ENCODE results near the gene GNG7. TPM values are rescaled to one million over a fixed set of nuclear protein-coding genes. Genes with fewer than 3 reads are reported as not detected.
"Not testable (repeated sequence)": the region's sequence is repeated elsewhere in the genome, so short reads cannot be mapped to it uniquely, and the experiment has no call there.

The GNG7 gene
- total RNA-seq, 1 donor from 2014 or later = 5.5 TPM

DNA sequence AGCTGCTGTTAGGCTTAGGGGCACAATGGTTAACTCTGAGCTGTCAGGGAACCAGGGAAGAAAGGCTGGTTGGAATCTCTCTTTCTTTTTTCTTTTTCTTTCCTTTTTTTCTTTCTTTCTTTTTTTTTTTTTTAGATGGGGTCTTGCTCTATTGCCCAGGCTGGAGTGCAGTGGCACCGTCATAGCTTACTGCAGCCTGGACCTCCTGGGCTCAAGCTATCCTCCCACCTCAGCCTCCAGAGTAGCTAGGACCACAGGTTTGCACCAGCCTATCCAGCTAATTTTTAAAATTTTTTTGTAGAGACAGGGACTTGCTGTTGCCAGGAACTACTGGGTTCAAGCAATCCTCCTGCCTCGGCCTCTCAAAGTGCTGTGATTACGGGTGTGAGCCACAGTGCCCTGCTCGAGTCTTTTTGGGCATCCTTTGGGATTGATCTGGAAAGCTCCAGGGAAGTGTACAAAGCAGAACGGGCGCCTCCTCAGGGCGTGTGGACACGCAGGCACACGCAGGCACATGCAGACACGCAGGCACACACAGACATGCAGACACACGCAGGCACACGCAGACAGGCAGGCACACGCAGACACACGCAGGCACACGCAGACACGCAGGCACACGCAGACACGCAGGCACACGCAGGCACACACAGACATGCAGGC lies 127.4 kb downstream of the GNG7 start:
- Histone ChIP-seq H3K27me3 (no peaks in the 10 kb centered on the region), H3K36me3 (no peaks in the 10 kb centered on the region), H3K27ac (no peak overlapping the region), H3K4me3 (no peak overlapping the region), H3K4me1 (peaks cover 29% of the 10 kb centered on the region), H3K9me3 (no peaks in the 10 kb centered on the region)
- intact Hi-C loops (cut with DNase I) = loop anchor here (5.0 to 10.0 kb wide), 2 partner anchors 33 to 100 kb away; partner anchors contain the start of gene GADD45B
- ATAC-seq (no peak), DNase-seq (peak; percentile 28)
- TF ChIP-seq, protein P1, sequence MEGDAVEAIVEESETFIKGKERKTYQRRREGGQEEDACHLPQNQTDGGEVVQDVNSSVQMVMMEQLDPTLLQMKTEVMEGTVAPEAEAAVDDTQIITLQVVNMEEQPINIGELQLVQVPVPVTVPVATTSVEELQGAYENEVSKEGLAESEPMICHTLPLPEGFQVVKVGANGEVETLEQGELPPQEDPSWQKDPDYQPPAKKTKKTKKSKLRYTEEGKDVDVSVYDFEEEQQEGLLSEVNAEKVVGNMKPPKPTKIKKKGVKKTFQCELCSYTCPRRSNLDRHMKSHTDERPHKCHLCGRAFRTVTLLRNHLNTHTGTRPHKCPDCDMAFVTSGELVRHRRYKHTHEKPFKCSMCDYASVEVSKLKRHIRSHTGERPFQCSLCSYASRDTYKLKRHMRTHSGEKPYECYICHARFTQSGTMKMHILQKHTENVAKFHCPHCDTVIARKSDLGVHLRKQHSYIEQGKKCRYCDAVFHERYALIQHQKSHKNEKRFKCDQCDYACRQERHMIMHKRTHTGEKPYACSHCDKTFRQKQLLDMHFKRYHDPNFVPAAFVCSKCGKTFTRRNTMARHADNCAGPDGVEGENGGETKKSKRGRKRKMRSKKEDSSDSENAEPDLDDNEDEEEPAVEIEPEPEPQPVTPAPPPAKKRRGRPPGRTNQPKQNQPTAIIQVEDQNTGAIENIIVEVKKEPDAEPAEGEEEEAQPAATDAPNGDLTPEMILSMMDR (IDR thresholded peaks at IDR 0.05) = no peak

DNA sequence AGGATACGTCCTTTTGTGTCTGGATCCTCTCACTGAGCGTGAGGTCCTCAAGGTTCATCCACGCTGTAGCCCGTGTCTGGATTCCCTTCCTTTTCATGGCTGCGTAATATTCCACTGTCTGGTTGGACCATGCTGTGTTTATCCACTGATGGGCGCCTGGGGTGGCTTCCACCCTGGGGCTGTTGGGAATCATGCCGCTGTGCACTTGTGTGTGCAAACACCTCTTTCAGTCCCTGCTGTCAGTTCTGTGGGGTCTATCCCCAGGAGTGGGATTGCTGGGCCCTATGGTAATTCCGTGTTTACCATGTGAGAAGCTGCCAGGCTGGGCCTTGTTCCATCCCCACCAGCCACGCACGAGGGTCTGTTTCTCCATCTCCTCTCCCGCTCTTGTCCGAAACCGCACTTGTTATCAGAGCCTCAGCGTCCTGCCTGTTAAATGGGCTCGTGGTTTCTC lies 128.0 kb downstream of the GNG7 start:
- Histone ChIP-seq H3K4me3 (no peak overlapping the region), H3K4me1 (peaks cover 25% of the 10 kb centered on the region), H3K27ac (no peak overlapping the region), H3K27me3 (no peaks in the 10 kb centered on the region), H3K9me3 (no peaks in the 10 kb centered on the region), H3K36me3 (no peaks in the 10 kb centered on the region)
- DNase-seq (peak; percentile 34), ATAC-seq (no peak)
- intact Hi-C loops (cut with DNase I) = loop anchor here (10.0 kb wide), 1 partner anchor 100 kb away; the partner anchor contains the start of gene GADD45B
- TF ChIP-seq, protein P1 (IDR thresholded peaks at IDR 0.05) = no peak

DNA sequence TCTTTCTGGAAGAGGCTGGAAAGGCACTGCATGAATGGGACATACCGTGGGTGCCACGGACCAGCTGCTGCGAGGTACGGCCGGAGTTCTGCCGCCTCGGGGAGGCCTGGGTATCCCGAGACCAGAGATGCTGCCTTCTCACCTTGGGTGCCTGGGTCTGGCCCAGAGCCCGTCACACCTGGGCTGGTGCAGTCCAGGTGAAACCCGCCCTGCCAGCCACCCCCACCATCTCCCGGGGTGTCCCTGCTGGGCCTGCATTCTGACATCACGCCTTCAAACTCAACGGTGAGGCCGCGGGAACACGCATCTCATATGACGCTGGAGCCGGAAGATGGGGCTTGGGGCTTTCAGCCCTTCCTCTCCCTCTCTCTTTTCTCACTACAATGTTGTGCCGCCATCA lies 128.6 kb downstream of the GNG7 start:
- intact Hi-C loops (cut with DNase I) = loop anchor here (10.0 kb wide), 1 partner anchor 99 kb away; the partner anchor contains the start of gene GADD45B
- DNase-seq (peak; percentile 63), ATAC-seq (no peak)
- Histone ChIP-seq H3K4me3 (no peak overlapping the region), H3K9me3 (no peaks in the 10 kb centered on the region), H3K27me3 (no peaks in the 10 kb centered on the region), H3K4me1 (peaks cover 20% of the 10 kb centered on the region), H3K27ac (no peak overlapping the region), H3K36me3 (no peaks in the 10 kb centered on the region)
- TF ChIP-seq, protein P1 (IDR thresholded peaks at IDR 0.05) = no peak

DNA sequence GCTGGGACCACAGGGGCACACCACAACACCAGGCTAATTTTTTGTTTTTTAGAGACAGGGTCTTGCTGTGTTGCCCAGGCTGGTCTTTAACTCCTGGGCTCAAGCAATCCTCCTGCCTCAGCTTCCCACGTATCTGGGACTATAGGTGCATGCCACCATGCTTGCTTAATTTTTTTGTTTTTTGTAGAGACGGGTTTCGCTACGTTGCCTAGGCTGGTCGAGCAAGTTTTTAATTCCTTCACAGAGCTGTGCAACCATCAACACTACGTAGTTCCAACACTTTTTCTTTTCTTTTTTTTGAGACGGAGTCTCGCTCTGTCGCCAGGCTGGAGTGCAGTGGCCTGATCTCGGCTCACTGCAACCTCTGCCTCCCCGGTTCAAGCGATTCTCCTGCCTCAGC lies 130.3 kb downstream of the GNG7 start:
- H3K4me1 ChIP-seq = peaks cover 11% of the 10 kb centered on the region
- not testable (repeated sequence) for H3K9me3 ChIP-seq, H3K27me3 ChIP-seq, H3K4me3 ChIP-seq, ATAC-seq, H3K36me3 ChIP-seq, H3K27ac ChIP-seq
- intact Hi-C loops (cut with DNase I) = loop anchor here (10.0 kb wide), 1 partner anchor 97 kb away; the partner anchor contains the start of gene GADD45B
- DNase-seq = peak; percentile 28

DNA sequence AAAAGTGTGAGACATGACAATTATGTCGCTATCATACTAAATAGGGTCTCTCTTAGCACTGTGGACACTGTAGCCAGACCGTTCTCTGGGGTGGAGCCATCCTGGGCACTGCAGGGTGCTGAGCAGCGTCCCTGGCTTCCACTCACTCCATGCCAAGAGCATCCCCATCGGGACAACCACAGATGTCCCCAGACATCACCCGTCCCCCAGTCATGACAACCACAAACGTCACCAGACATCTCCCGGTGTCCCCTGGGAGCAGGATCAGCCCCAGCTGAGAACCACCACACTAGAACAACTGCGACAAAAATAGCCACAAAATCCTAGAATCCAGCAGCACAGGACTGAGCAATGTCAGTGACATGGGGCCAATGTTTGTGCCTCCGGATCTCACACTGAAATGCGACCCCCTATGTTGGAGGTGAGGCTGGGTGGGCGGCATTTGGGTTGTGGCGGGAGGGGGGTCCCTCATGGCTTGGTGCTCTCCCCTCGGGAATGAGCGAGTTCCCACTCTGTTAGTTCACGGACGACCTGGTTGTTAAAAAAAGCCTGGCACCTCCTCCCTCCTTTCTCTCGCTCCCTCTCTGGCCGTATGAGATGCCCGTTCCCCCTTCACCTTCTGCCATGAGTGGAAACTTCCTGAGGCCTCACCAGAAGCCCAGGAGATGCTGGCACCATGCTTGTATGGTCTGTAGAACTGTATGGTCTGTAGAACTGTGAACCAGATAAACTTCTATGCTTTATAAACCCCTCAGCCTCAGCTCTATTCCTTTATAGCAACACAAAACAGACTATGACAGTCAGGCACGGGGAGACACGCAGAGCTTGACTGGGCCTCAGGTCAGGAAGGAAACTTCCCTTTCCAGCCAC lies 132.7 kb downstream of the GNG7 start:
- intact Hi-C loops (cut with DNase I) = loop anchor here (10.0 kb wide), 1 partner anchor 95 kb away; the partner anchor contains the start of gene GADD45B
- no peak for ATAC-seq
- peak; percentile 45 for DNase-seq
- H3K27ac ChIP-seq = no peak overlapping the region
- peaks cover 14% of the 10 kb centered on the region for H3K4me1 ChIP-seq
- TF ChIP-seq, protein P1 (IDR thresholded peaks at IDR 0.05) = no peak
- no peaks in the 10 kb centered on the region for H3K36me3 ChIP-seq
- no peaks in the 10 kb centered on the region for H3K9me3 ChIP-seq
- H3K27me3 ChIP-seq = no peaks in the 10 kb centered on the region
- no peak overlapping the region for H3K4me3 ChIP-seq

DNA sequence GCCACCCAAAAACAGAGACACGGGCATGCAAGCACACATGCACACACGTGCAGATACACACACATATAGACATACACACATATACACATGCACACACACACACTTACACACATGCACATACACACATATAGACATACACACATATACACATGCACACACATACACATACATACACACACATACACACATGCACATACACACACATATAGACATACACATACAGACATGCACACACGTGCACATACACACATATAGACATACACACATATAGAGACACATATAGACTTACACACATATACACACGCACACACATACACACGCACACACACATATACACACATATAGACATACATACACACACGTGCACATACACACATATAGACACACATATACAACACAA lies 134.5 kb downstream of the GNG7 start:
- DNase-seq (no peak), ATAC-seq (no peak)
- TF ChIP-seq, protein P1 (IDR thresholded peaks at IDR 0.05) = no peak
- no peaks in the 10 kb centered on the region for H3K9me3 ChIP-seq
- peaks cover 14% of the 10 kb centered on the region for H3K4me1 ChIP-seq
- no peaks in the 10 kb centered on the region for H3K36me3 ChIP-seq
- H3K27ac ChIP-seq = no peak overlapping the region
- intact Hi-C loops (cut with DNase I) = no loop called here
- H3K27me3 ChIP-seq = no peaks in the 10 kb centered on the region
- no peak overlapping the region for H3K4me3 ChIP-seq

All from upper lobe of right lung (tissue), 1 donor.